Heart left ventricle (tissue), 13 donors: ENCODE measurements around the gene AIF1.
A peak's percentile ranks its signal among the peaks of the same experiment; 100 is the strongest.

Source experiments
- CTCF ChIP-seq, 12 donors: fragments of 200-600 bp; sonication (generic) in 4 of 12; IDR thresholded peaks; one replicate each; pipeline versions ENCODE4 v1.5.0 to v1.8.0; 2018 to 2022; ENCODE audit warnings: antibody characterized with exemption in 12 of 12, mild to moderate bottlenecking in 5 of 12
- POLR2A ChIP-seq, 2 donors: fragments of 450-650 bp; IDR thresholded peaks; one replicate each; pipeline ENCODE4 v1.6.1; 2017; ENCODE audit warnings: antibody characterized with exemption in 2 of 2, mild to moderate bottlenecking in 2 of 2, moderate library complexity in 2 of 2
- donor health status: ischemic (EF 13 %, LVEDD 7.1; RV severe dilation, severe dysfunction).
- donor health status: DM: no; HTN: yes; CAD: no.
- donor health status: DM: no; HTN: no; CAD: no.
- donor health status: ischemic (EF 25% LVEDD 6.9; RV normal size, moderate dysfunction).
- donor health status: ischemic (EF 25% LVEDD 5.7; RV mildly dilated, moderate dysfunction).
- donor health status: ischemic (EF 35%, LVEDD 5.7; RV mildly dilated, moderate dysfunction).
- donor health status: nonischemic (EF 11% LVEDD 7.7; RV severe dilation, severe dysfunction).
- donor health status: DM: yes; HTN: yes; CAD: no.
- donor health status: PGD.
- donor health status: ischemic (EF 29% LVEDD 5.4; RV normal size, mild dysfunction).
- donor health status: nonischemic (EF 23%, LVEDD 6.1; RV moderate dilation, normal function).

- TF ChIP-seq POLR2A (IDR thresholded peaks at IDR 0.05): peak in 1 of 2 donors; percentile 56
- TF ChIP-seq CTCF (IDR thresholded peaks at IDR 0.05): peak in 4 of 12 donors; percentile 18 to 41 (median 34)
These were observed 50.7 kb downstream of the AIF1 start, which contains the start of gene CSNK2B for GRCh38 chr6:31665501-31666336.
